GM12865 (cell line): Measurements from ENCODE around the gene NETO2.
"Not testable (repeated sequence)": the region's sequence is repeated elsewhere in the genome, so short reads cannot be mapped to it uniquely, and the experiment has no call there.

Source experiments
- DNase-seq: peaks from one replicate; pipeline ENCODE4 v3.0.0; 2010; ENCODE audit warnings: low read depth
- H3K4me3 ChIP-seq: 2 replicates; pipeline ENCODE4 v1.5.1; 2011; ENCODE audit warnings: mild to moderate bottlenecking, low read depth, low read length, control low read depth
- TF ChIP-seq, protein P1 (sequence below): IDR thresholded peaks from 2 replicates; pipeline ENCODE4 v1.5.1; 2011; ENCODE audit warnings: low read length, control low read depth, low read depth, inconsistent platforms; ENCODE audit not compliant: insufficient read depth; ENCODE audit errors: missing control alignments

Gene NETO2, protein sequence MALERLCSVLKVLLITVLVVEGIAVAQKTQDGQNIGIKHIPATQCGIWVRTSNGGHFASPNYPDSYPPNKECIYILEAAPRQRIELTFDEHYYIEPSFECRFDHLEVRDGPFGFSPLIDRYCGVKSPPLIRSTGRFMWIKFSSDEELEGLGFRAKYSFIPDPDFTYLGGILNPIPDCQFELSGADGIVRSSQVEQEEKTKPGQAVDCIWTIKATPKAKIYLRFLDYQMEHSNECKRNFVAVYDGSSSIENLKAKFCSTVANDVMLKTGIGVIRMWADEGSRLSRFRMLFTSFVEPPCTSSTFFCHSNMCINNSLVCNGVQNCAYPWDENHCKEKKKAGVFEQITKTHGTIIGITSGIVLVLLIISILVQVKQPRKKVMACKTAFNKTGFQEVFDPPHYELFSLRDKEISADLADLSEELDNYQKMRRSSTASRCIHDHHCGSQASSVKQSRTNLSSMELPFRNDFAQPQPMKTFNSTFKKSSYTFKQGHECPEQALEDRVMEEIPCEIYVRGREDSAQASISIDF

GRCh38 chr16:47143677-47144558, at the start of gene NETO2:
Gene NETO2, minus strand, starts transcription at chr16:47143945. Its CDS starts 333 bp downstream, at chr16:47143612.
- TF ChIP-seq, protein P1, sequence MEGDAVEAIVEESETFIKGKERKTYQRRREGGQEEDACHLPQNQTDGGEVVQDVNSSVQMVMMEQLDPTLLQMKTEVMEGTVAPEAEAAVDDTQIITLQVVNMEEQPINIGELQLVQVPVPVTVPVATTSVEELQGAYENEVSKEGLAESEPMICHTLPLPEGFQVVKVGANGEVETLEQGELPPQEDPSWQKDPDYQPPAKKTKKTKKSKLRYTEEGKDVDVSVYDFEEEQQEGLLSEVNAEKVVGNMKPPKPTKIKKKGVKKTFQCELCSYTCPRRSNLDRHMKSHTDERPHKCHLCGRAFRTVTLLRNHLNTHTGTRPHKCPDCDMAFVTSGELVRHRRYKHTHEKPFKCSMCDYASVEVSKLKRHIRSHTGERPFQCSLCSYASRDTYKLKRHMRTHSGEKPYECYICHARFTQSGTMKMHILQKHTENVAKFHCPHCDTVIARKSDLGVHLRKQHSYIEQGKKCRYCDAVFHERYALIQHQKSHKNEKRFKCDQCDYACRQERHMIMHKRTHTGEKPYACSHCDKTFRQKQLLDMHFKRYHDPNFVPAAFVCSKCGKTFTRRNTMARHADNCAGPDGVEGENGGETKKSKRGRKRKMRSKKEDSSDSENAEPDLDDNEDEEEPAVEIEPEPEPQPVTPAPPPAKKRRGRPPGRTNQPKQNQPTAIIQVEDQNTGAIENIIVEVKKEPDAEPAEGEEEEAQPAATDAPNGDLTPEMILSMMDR = peak; percentile 66

GRCh38 chr16:47182318-47182717, 38.6 kb upstream of the NETO2 start:
- DNase-seq = no peak
- no peak overlapping the region for H3K4me3 ChIP-seq
- TF ChIP-seq, protein P1 = no peak

More at GRCh38 chr16:47143677-47144558, at the start of gene NETO2:
- peak; percentile 84 for DNase-seq
- H3K4me3 ChIP-seq = peak within 1 kb of the TSS; percentile 94

- not testable (repeated sequence) for H3K4me3 ChIP-seq, DNase-seq
Measured at GRCh38 chr16:47181066-47181465, 37.3 kb upstream of the NETO2 start.

DNA sequence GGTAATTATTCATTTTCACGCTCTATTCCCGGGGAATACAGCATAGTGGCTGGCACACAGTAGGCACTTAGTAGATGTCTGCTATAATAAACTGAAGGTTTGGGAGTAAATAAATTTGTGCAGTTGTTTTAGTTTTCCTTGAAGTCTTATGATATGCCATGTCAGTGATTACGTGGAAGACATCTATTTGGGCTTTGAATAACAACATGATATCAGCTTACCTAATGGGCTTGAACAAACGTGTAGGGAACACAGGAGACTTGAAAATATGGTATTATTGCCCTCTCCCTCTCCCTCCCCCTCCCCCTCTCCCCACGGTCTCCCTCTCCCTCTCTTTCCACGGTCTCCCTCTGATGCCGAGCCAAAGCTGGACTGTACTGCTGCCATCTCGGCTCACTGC, 36.3 kb upstream of the NETO2 start:
- DNase-seq = no peak
- H3K4me3 ChIP-seq = no peak overlapping the region
- TF ChIP-seq, protein P1 = no peak

GRCh38 chr16:47175152-47175551, 31.4 kb upstream of the NETO2 start:
- TF ChIP-seq, protein P1 = no peak
- no peak overlapping the region for H3K4me3 ChIP-seq
- DNase-seq = no peak

DNA sequence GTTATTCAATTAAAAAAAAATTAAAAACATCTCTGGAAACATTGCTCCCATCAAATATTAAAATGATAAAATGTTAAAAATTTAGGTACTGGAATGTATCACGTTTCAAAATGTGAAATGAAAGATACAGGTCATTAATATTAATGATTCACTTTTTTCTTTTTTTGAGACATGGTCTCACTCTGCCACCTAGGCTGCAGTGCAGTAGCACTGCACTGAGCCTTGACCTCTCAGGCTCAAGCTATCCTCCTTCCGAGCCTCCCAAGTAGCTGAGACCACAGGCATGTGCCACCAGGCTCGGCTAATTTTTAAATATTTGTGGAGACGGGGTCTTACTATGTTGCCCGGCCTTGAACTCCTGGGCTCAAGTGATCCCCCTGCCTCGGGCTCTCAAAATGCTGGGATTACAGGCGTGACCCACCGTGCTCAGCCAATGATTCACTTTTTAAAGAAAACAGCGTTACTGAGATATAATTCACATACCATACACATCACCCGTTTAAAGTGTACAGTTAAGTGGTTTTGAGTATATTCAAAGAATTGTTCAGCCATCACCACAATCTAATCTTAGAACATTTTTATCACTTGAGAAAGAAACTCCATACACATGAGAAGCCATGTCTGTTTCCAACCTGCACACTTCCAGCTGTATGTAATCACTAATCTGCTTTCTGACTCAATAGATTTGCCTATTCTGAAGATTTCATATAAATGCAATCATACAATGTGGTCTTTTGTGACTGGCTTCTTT, 19.1 kb upstream of the NETO2 start:
- no peak for DNase-seq
- H3K4me3 ChIP-seq = no peak overlapping the region
- TF ChIP-seq, protein P1 = no peak
